IMR-90 (cell line): ENCODE data around the gene BACH1.

Source experiments
- CEBPB ChIP-seq: IDR thresholded peaks from 2 replicates; pipeline ENCODE4 v1.6.1; 2012; ENCODE audit warnings: low read depth, low read length, improper control_type of control experiment
- FOS ChIP-seq: fragments of 150-350 bp; IDR thresholded peaks from 2 replicates; pipeline ENCODE4 v1.6.1; 2016; ENCODE audit warnings: low read depth, low read length
- MAFK ChIP-seq: IDR thresholded peaks from 2 replicates; pipeline ENCODE4 v1.6.1; 2012; ENCODE audit warnings: low read depth, low read length, improper control_type of control experiment
- NFE2L2 ChIP-seq: fragments of 150-350 bp; IDR thresholded peaks from 2 replicates; pipeline ENCODE4 v1.6.1; 2016; ENCODE audit warnings: low read depth, mild to moderate bottlenecking, low read length
- POLR2A ChIP-seq: IDR thresholded peaks from 2 replicates; pipeline ENCODE4 v1.6.1; 2012; ENCODE audit warnings: mild to moderate bottlenecking, low read depth, low read length
- RAD21 ChIP-seq: IDR thresholded peaks from 2 replicates; pipeline ENCODE4 v1.6.1; 2012; ENCODE audit warnings: low read length, improper control_type of control experiment
- RFX5 ChIP-seq: IDR thresholded peaks from 2 replicates; pipeline ENCODE4 v1.8.0; 2012; ENCODE audit warnings: low read depth, mild to moderate bottlenecking, low read length, moderate library complexity
- SMC3 ChIP-seq: fragments of 150-350 bp; IDR thresholded peaks from 2 replicates; pipeline ENCODE4 v1.6.1; 2016; ENCODE audit warnings: low read depth, mild to moderate bottlenecking, antibody characterized with exemption, low read length, moderate library complexity
- TF ChIP-seq, protein P1 (sequence below): conservative IDR thresholded peaks from 2 replicates; pipeline ENCODE4 v1.5.1; 2012; ENCODE audit warnings: mild to moderate bottlenecking, low read depth, low read length, improper control_type of control experiment
- TF ChIP-seq, protein P2 (sequence below): fragments of 150-350 bp; IDR thresholded peaks from 2 replicates; pipeline ENCODE4 v1.6.1; 2016; ENCODE audit warnings: low read depth, mild to moderate bottlenecking, low read length, moderate library complexity, borderline replicate concordance

DNA sequence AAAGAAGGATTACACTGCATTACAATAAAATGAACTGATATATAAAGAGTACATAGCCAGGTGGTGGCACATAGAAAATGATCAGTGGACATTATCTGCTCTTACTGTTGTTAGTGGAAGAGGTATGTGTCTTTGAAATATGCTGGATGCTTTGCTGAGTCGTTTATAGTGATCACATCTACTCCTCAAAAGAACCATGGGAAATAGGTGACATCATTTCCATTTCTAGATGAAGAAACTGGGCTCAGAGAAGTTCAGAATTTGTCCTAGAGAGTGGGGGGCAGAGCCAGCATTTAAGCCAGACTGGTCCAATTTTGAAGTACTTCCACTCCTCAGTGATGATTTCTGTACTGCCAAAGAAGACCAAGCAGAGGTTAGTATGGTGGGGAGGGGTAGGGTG, 34.0 kb upstream of the BACH1 start:
- TF ChIP-seq, protein P1, sequence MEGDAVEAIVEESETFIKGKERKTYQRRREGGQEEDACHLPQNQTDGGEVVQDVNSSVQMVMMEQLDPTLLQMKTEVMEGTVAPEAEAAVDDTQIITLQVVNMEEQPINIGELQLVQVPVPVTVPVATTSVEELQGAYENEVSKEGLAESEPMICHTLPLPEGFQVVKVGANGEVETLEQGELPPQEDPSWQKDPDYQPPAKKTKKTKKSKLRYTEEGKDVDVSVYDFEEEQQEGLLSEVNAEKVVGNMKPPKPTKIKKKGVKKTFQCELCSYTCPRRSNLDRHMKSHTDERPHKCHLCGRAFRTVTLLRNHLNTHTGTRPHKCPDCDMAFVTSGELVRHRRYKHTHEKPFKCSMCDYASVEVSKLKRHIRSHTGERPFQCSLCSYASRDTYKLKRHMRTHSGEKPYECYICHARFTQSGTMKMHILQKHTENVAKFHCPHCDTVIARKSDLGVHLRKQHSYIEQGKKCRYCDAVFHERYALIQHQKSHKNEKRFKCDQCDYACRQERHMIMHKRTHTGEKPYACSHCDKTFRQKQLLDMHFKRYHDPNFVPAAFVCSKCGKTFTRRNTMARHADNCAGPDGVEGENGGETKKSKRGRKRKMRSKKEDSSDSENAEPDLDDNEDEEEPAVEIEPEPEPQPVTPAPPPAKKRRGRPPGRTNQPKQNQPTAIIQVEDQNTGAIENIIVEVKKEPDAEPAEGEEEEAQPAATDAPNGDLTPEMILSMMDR, result no peak
- no peak for TF ChIP-seq SMC3
- TF ChIP-seq POLR2A, result no peak
- no peak for TF ChIP-seq RFX5
- no peak for TF ChIP-seq MAFK
- TF ChIP-seq CEBPB, result no peak
- TF ChIP-seq, protein P2, sequence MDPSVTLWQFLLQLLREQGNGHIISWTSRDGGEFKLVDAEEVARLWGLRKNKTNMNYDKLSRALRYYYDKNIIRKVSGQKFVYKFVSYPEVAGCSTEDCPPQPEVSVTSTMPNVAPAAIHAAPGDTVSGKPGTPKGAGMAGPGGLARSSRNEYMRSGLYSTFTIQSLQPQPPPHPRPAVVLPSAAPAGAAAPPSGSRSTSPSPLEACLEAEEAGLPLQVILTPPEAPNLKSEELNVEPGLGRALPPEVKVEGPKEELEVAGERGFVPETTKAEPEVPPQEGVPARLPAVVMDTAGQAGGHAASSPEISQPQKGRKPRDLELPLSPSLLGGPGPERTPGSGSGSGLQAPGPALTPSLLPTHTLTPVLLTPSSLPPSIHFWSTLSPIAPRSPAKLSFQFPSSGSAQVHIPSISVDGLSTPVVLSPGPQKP, result no peak
- no peak for TF ChIP-seq FOS
- no peak for TF ChIP-seq RAD21
- TF ChIP-seq NFE2L2, result peak; percentile 22; the same call in 1 of the 2 replicates
